C4-2B (cell line): ENCODE measurements around the gene TOLLIP.

Experiments used
- ZFX ChIP-seq: fragments of 450-650 bp; IDR thresholded peaks from 2 replicates; pipeline ENCODE4 v1.6.1; 2017
- TF ChIP-seq, protein P1 (sequence below): fragments of 450-650 bp; conservative IDR thresholded peaks from 2 replicates; pipeline ENCODE4 v1.5.1; 2017; ENCODE audit warnings: mild to moderate bottlenecking

- TF ChIP-seq, protein P1, sequence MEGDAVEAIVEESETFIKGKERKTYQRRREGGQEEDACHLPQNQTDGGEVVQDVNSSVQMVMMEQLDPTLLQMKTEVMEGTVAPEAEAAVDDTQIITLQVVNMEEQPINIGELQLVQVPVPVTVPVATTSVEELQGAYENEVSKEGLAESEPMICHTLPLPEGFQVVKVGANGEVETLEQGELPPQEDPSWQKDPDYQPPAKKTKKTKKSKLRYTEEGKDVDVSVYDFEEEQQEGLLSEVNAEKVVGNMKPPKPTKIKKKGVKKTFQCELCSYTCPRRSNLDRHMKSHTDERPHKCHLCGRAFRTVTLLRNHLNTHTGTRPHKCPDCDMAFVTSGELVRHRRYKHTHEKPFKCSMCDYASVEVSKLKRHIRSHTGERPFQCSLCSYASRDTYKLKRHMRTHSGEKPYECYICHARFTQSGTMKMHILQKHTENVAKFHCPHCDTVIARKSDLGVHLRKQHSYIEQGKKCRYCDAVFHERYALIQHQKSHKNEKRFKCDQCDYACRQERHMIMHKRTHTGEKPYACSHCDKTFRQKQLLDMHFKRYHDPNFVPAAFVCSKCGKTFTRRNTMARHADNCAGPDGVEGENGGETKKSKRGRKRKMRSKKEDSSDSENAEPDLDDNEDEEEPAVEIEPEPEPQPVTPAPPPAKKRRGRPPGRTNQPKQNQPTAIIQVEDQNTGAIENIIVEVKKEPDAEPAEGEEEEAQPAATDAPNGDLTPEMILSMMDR, result no peak
- TF ChIP-seq ZFX, result no peak
These were observed 77.9 kb downstream of the TOLLIP start for GRCh38 chr11:1231396-1232020.
